ENCODE data around the gene SRSF2.

- no peak for TF ChIP-seq POLR2AphosphoS5 (IDR thresholded peaks at IDR 0.05; ENCODE audit: low read depth, low read length)
- no peak for TF ChIP-seq POLR2A (IDR thresholded peaks at IDR 0.05; ENCODE audit: low read depth, low read length)
Measured at GRCh38 chr17:76701471-76701967, 35.6 kb downstream of the SRSF2 start.
